ENCODE data around the gene KRTAP10-9.
"Not testable (repeated sequence)": the region's sequence is repeated elsewhere in the genome, so short reads cannot be mapped to it uniquely, and the experiment has no call there.

The KRTAP10-9 gene

GRCh38 chr21:44639331-44639655 lies 12.4 kb downstream of the KRTAP10-9 start:
- Histone ChIP-seq H3K4me1 (ENCODE audit: control insufficient read depth, insufficient read depth, low read length, poor library complexity, severe bottlenecking) (no peaks in the 10 kb centered on the region), H3K27me3 (replicated peaks; ENCODE audit: control insufficient read depth, insufficient read depth, low read length, poor library complexity, severe bottlenecking) (no peaks in the 10 kb centered on the region)
- no peak for DNase-seq

GRCh38 chr21:44640761-44641160 lies 13.9 kb downstream of the KRTAP10-9 start:
- no peak overlapping the region for H3K4me3 ChIP-seq (ENCODE audit: insufficient read depth, low read depth, low read length, poor library complexity, severe bottlenecking)
- DNase-seq = no peak
- no peaks in the 10 kb centered on the region for H3K36me3 ChIP-seq (ENCODE audit: control insufficient read depth, insufficient read depth, low read length)
- no peak overlapping the region for H3K27ac ChIP-seq (ENCODE audit: insufficient read depth, low read length, poor library complexity, severe bottlenecking)
- H3K9me3 ChIP-seq (ENCODE audit: control insufficient read depth, low read length) = no peaks in the 10 kb centered on the region
- no peaks in the 10 kb centered on the region for H3K27me3 ChIP-seq (replicated peaks; ENCODE audit: control insufficient read depth, insufficient read depth, low read length, poor library complexity, severe bottlenecking)
- no peaks in the 10 kb centered on the region for H3K4me1 ChIP-seq (ENCODE audit: control insufficient read depth, insufficient read depth, low read length, poor library complexity, severe bottlenecking)

More at GRCh38 chr21:44639331-44639655, 12.4 kb downstream of the KRTAP10-9 start:
- H3K36me3 ChIP-seq (ENCODE audit: control insufficient read depth, insufficient read depth, low read length) = no peaks in the 10 kb centered on the region
- no peaks in the 10 kb centered on the region for H3K9me3 ChIP-seq (ENCODE audit: control insufficient read depth, low read length)
- no peak overlapping the region for H3K4me3 ChIP-seq (ENCODE audit: insufficient read depth, low read depth, low read length, poor library complexity, severe bottlenecking)
- no peak overlapping the region for H3K27ac ChIP-seq (ENCODE audit: insufficient read depth, low read length, poor library complexity, severe bottlenecking)

GRCh38 chr21:44643741-44644310 lies 16.9 kb downstream of the KRTAP10-9 start:
- Histone ChIP-seq H3K27me3 (replicated peaks; ENCODE audit: control insufficient read depth, insufficient read depth, low read length, poor library complexity, severe bottlenecking) (no peaks in the 10 kb centered on the region), H3K36me3 (ENCODE audit: control insufficient read depth, insufficient read depth, low read length) (no peaks in the 10 kb centered on the region), H3K27ac (ENCODE audit: insufficient read depth, low read length, poor library complexity, severe bottlenecking) (no peak overlapping the region), H3K4me1 (ENCODE audit: control insufficient read depth, insufficient read depth, low read length, poor library complexity, severe bottlenecking) (no peaks in the 10 kb centered on the region), H3K4me3 (ENCODE audit: insufficient read depth, low read depth, low read length, poor library complexity, severe bottlenecking) (no peak overlapping the region), H3K9me3 (ENCODE audit: control insufficient read depth, low read length) (no peaks in the 10 kb centered on the region)
- DNase-seq = no peak

GRCh38 chr21:44644878-44645277 lies 18.0 kb downstream of the KRTAP10-9 start:
- H3K36me3 ChIP-seq (ENCODE audit: control insufficient read depth, insufficient read depth, low read length) = no peaks in the 10 kb centered on the region
- no peaks in the 10 kb centered on the region for H3K9me3 ChIP-seq (ENCODE audit: control insufficient read depth, low read length)
- H3K27me3 ChIP-seq (replicated peaks; ENCODE audit: control insufficient read depth, insufficient read depth, low read length, poor library complexity, severe bottlenecking) = no peaks in the 10 kb centered on the region
- H3K4me3 ChIP-seq (ENCODE audit: insufficient read depth, low read depth, low read length, poor library complexity, severe bottlenecking) = no peak overlapping the region
- DNase-seq = no peak
- no peak overlapping the region for H3K27ac ChIP-seq (ENCODE audit: insufficient read depth, low read length, poor library complexity, severe bottlenecking)
- no peaks in the 10 kb centered on the region for H3K4me1 ChIP-seq (ENCODE audit: control insufficient read depth, insufficient read depth, low read length, poor library complexity, severe bottlenecking)

- not testable (repeated sequence) for DNase-seq; H3K4me1 ChIP-seq (ENCODE audit: control insufficient read depth, insufficient read depth, low read length, poor library complexity, severe bottlenecking); H3K4me3 ChIP-seq (ENCODE audit: insufficient read depth, low read depth, low read length, poor library complexity, severe bottlenecking); H3K27ac ChIP-seq (ENCODE audit: insufficient read depth, low read length, poor library complexity, severe bottlenecking); H3K9me3 ChIP-seq (ENCODE audit: control insufficient read depth, low read length); H3K27me3 ChIP-seq (replicated peaks; ENCODE audit: control insufficient read depth, insufficient read depth, low read length, poor library complexity, severe bottlenecking); H3K36me3 ChIP-seq (ENCODE audit: control insufficient read depth, insufficient read depth, low read length)
Observed at GRCh38 chr21:44646366-44647221, 19.7 kb downstream of the KRTAP10-9 start, which contains the start of gene KRTAP10-11. Gene KRTAP10-11 (plus strand): TSS chr21:44646414. CDS start chr21:44646459, 45 bp downstream.

GRCh38 chr21:44647222-44647552 lies 20.3 kb downstream of the KRTAP10-9 start:
- Histone ChIP-seq H3K9me3 (ENCODE audit: control insufficient read depth, low read length) (no peaks in the 10 kb centered on the region), H3K27ac (ENCODE audit: insufficient read depth, low read length, poor library complexity, severe bottlenecking) (no peak overlapping the region), H3K36me3 (ENCODE audit: control insufficient read depth, insufficient read depth, low read length) (no peaks in the 10 kb centered on the region), H3K4me3 (ENCODE audit: insufficient read depth, low read depth, low read length, poor library complexity, severe bottlenecking) (no peak overlapping the region), H3K4me1 (ENCODE audit: control insufficient read depth, insufficient read depth, low read length, poor library complexity, severe bottlenecking) (no peaks in the 10 kb centered on the region), H3K27me3 (replicated peaks; ENCODE audit: control insufficient read depth, insufficient read depth, low read length, poor library complexity, severe bottlenecking) (no peaks in the 10 kb centered on the region)
- DNase-seq = no peak

GRCh38 chr21:44648557-44649311 lies 21.8 kb downstream of the KRTAP10-9 start:
- Histone ChIP-seq H3K36me3 (ENCODE audit: control insufficient read depth, insufficient read depth, low read length) (no peaks in the 10 kb centered on the region), H3K9me3 (ENCODE audit: control insufficient read depth, low read length) (no peaks in the 10 kb centered on the region), H3K27me3 (replicated peaks; ENCODE audit: control insufficient read depth, insufficient read depth, low read length, poor library complexity, severe bottlenecking) (no peaks in the 10 kb centered on the region), H3K27ac (ENCODE audit: insufficient read depth, low read length, poor library complexity, severe bottlenecking) (no peak overlapping the region), H3K4me3 (ENCODE audit: insufficient read depth, low read depth, low read length, poor library complexity, severe bottlenecking) (no peak overlapping the region), H3K4me1 (ENCODE audit: control insufficient read depth, insufficient read depth, low read length, poor library complexity, severe bottlenecking) (peaks cover 3% of the 10 kb centered on the region)
- no peak for DNase-seq

- Histone ChIP-seq H3K27me3 (replicated peaks; ENCODE audit: control insufficient read depth, insufficient read depth, low read length, poor library complexity, severe bottlenecking) (no peaks in the 10 kb centered on the region), H3K4me1 (ENCODE audit: control insufficient read depth, insufficient read depth, low read length, poor library complexity, severe bottlenecking) (peaks cover 12% of the 10 kb centered on the region), H3K4me3 (ENCODE audit: insufficient read depth, low read depth, low read length, poor library complexity, severe bottlenecking) (no peak overlapping the region), H3K9me3 (ENCODE audit: control insufficient read depth, low read length) (no peaks in the 10 kb centered on the region), H3K27ac (ENCODE audit: insufficient read depth, low read length, poor library complexity, severe bottlenecking) (no peak overlapping the region), H3K36me3 (ENCODE audit: control insufficient read depth, insufficient read depth, low read length) (no peaks in the 10 kb centered on the region)
- no peak for DNase-seq
Observed at GRCh38 chr21:44649521-44650100, 22.7 kb downstream of the KRTAP10-9 start.

- no peak overlapping the region for H3K27ac ChIP-seq (ENCODE audit: insufficient read depth, low read length, poor library complexity, severe bottlenecking)
- DNase-seq = no peak
- no peaks in the 10 kb centered on the region for H3K9me3 ChIP-seq (ENCODE audit: control insufficient read depth, low read length)
- no peaks in the 10 kb centered on the region for H3K27me3 ChIP-seq (replicated peaks; ENCODE audit: control insufficient read depth, insufficient read depth, low read length, poor library complexity, severe bottlenecking)
- peaks cover 17% of the 10 kb centered on the region for H3K4me1 ChIP-seq (ENCODE audit: control insufficient read depth, insufficient read depth, low read length, poor library complexity, severe bottlenecking)
- H3K36me3 ChIP-seq (ENCODE audit: control insufficient read depth, insufficient read depth, low read length) = no peaks in the 10 kb centered on the region
- no peak overlapping the region for H3K4me3 ChIP-seq (ENCODE audit: insufficient read depth, low read depth, low read length, poor library complexity, severe bottlenecking)
Observed at GRCh38 chr21:44650265-44650972, 23.5 kb downstream of the KRTAP10-9 start.

Data from effector memory CD4-positive, alpha-beta T cell (primary cell).